Retinal pigment epithelial cell (primary cell): ENCODE results near the gene CSTF2.
"Not testable (repeated sequence)": the region's sequence is repeated elsewhere in the genome, so short reads cannot be mapped to it uniquely, and the experiment has no call there.

Experiments used
- DNase-seq: peaks from one replicate; pipeline ENCODE4 v3.0.0-alpha.2; 2010; ENCODE audit warnings: low read depth
- H3K4me3 ChIP-seq: 2 replicates; pipeline ENCODE4 v1.5.1; 2011; ENCODE audit warnings: mild to moderate bottlenecking, low read length, control low read depth, moderate library complexity
- CTCF ChIP-seq: conservative IDR thresholded peaks from 2 replicates; pipeline ENCODE4 v1.5.1; 2011; ENCODE audit warnings: low read depth, low read length, control low read depth, inconsistent platforms

The CSTF2 gene

GRCh38 chrX:100819837-100820666 is at the start of gene CSTF2:
Gene CSTF2 (plus strand): TSS chrX:100820391. CDS start chrX:100820417, 26 bp downstream.
- peak within 1 kb of the TSS; percentile 86 for H3K4me3 ChIP-seq
- DNase-seq, result peak; percentile 43
- no peak for TF ChIP-seq CTCF

- not testable (repeated sequence) for DNase-seq, H3K4me3 ChIP-seq
Observed at GRCh38 chrX:100796371-100796770, 23.8 kb upstream of the CSTF2 start.

- no peak for TF ChIP-seq CTCF
- no peak overlapping the region for H3K4me3 ChIP-seq
- DNase-seq, result no peak
Observed at GRCh38 chrX:100797359-100797758, 22.8 kb upstream of the CSTF2 start.

GRCh38 chrX:100798484-100799214 is 21.5 kb upstream of the CSTF2 start:
- H3K4me3 ChIP-seq, result no peak overlapping the region
- no peak for TF ChIP-seq CTCF
- DNase-seq, result no peak

GRCh38 chrX:100802843-100803242 is 17.3 kb upstream of the CSTF2 start:
- TF ChIP-seq CTCF, result no peak
- no peak overlapping the region for H3K4me3 ChIP-seq
- no peak for DNase-seq

- no peak for DNase-seq
- no peak for TF ChIP-seq CTCF
- no peak overlapping the region for H3K4me3 ChIP-seq
Observed at GRCh38 chrX:100804780-100805179, 15.4 kb upstream of the CSTF2 start.

GRCh38 chrX:100808265-100808664 is 11.9 kb upstream of the CSTF2 start:
- not testable (repeated sequence) for H3K4me3 ChIP-seq, DNase-seq
